UCSD-AML1 (cell line): ENCODE data around the gene SCART1.
"Not testable (repeated sequence)": the region's sequence is repeated elsewhere in the genome, so short reads cannot be mapped to it uniquely, and the experiment has no call there.

Source experiments
- DNase-seq: peaks from one replicate; lab custom pipeline; 2025; ENCODE audit not compliant: unreplicated experiment; lab: John Stamatoyannopoulos, UW

SCART1 gene

DNA sequence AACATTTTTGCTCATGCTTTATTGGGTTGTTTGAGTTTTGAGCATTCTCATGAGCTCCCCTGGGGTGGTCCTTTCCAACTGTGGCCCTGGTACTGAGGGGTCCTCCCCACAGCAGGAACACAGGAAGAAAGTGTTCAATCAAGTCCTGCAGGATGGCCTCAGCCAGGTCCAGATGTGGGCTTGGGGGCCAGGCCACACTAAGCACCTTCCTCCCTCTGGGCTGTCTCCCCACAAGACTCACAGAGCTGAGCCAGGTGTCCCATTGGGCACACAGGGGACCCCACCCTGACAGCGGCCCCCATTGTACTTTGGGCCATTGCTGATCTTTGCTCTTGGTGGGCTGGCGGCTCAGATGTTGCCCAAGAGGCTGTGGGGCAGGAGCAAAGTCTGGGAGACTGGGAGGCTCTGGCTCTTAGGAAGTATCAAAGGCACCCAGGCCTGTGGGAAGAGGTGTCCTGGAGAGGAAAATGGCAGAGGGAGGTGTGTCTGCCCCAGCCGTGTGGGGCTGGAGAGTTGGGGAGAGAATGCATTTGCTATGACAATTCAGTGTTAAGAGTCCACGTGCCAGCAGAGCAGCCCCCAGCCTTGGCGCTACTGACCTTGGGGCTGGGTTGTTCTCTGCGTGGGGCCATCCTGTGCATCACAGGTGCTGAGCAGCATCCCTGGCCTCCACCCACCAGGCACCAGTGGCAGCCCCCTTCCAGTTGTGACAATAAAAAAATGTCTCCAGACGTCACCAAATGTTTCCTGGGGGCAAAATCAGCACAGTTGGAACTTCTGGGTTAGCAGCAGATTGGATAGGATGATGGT is 17.8 kb downstream of the SCART1 start:
- no peak for DNase-seq

DNA sequence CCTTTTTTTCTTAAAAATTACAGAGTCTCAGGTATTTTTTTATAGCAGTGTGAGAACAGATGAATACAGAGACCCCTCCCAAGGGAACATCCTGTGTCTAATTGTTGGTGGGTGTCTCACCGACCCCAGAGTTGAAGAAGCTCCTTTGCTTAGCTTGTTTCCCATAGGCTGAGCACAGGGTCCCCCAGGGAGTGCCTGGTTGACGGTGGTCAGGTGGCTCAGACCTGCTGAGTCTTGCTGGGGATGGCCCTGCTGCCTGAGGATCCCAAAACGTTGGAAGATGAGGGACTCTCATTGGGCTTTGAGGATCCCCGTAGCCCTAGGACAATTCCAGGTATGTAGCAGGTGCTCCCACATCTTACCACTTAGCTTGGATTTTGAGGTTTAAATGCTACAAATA is 19.5 kb downstream of the SCART1 start:
- DNase-seq, result no peak

DNA sequence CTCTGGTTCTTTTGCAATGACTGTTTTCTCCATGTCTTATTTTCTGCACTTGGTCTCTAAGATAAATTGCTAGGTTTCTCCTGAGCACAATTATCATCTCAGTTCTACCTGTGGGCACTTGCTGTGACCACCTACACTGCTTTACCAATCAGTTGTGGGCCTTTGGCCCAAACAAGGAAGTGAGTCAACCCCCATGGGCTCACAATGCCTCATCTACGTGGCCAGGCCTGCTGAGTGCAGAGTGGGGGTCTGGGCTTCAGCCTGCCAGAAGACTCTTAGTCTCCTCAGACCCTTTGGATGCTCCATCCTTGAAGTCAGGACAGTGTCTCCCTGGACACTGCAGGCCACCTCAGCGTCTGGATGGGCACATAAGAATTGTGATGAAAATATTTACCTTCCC is 20.3 kb downstream of the SCART1 start:
- no peak for DNase-seq

DNA sequence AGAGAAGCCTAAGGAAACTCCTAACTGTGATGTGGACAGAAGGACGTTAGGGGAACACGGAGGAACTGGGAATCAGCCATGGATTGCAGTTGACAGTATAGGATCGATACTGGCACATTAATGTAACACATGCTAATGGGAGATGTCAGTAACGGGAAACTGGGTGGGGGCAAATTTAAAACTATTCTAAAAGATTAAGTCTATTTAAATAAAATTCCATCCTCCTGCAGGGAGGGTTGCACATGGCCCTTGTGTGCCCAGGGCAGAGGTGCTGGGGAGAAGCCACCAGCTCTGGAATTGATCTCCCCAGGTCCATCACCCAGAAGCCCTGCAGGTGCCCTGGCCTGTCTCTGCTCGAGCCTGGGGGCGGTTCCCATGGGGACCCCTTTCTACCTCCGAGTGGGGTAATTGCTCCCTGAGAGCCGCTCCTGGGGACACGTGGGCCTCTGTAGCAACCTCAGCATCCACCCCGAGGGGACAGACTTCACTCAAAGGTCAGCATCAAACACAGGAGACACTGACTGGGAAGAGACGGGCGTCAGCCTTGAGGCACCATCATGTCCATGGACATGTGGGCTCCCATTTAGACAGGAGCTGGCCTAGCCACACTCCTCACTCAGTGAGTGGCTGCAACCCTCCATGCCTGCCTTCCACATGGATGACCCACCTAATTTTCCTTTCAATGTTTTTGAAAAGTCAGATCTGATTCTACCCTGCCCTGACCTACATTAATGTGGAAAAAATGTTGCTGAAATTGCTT is 21.1 kb downstream of the SCART1 start:
- DNase-seq, result no peak

DNA sequence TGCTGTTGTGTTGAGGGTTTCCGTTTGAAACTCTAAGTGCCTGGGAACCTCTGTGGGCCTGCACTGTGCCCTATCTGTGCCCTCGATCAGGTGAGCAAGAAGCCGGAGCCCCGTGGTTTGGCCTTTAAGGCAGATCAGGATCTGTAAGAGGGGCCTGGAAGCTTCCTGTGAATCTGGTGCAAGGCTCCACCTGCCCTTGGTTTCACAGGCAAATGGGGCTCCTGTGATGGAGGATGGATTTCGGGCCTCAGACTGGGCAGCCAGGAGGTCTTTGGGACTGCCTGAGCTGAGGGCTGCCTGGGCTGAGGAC is 21.6 kb downstream of the SCART1 start:
- no peak for DNase-seq

DNA sequence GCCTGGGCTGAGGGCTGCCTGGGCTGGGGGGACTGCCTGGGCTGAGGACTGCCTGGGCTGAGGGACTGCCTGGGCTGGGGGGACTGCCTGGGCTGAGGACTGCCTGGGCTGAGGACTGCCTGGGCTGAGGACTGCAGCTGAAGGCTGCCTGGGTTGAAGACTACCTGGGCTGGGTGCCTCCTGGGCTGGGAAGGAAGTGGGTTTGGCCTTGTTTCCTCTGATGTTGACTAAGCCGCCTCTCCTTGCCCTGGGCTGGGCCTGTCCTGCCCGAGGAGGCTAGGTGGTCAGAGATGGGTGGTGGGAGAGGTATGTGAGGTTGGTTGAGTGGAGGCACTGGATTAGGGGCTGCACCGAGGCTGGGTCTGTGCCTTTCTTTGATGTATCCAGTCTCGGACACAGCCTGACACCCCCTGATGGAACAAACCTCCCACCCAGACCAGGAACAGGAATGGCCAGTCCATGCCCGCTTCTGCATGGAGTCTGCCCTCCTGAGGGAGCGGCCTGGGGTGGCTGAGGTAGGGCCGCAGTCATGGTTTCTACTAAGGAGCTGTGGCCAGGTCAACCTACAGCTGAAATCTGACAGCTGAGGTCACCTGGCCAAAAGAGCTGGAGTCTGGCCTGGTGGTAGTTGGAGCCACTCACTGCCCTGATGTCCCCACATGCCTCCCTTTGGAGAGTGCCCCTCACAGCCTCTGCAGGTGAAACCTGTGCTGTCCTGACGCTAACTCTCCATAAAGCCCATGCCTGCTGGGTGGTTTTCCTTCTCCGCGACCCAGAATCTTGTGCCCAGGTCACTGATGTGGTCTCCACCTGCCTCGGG is 22.3 kb downstream of the SCART1 start:
- no peak for DNase-seq

DNA sequence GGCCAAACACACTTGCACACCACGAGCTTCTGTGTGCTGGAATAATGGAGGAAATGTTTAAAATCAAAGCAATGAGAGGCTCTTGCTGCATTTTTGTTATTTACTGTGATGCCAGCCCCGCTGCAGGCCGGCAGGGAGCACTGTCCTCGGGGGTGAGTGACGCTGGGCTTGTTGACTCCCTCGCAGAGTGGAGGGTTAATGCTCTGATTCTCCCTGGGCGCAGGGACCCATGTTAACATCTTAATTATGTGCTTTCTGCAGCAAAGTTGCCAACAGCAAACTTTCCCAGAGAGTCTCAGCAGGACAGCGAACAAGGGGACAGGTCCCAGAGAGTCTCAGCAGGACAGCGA is 22.9 kb downstream of the SCART1 start:
- no peak for DNase-seq

DNA sequence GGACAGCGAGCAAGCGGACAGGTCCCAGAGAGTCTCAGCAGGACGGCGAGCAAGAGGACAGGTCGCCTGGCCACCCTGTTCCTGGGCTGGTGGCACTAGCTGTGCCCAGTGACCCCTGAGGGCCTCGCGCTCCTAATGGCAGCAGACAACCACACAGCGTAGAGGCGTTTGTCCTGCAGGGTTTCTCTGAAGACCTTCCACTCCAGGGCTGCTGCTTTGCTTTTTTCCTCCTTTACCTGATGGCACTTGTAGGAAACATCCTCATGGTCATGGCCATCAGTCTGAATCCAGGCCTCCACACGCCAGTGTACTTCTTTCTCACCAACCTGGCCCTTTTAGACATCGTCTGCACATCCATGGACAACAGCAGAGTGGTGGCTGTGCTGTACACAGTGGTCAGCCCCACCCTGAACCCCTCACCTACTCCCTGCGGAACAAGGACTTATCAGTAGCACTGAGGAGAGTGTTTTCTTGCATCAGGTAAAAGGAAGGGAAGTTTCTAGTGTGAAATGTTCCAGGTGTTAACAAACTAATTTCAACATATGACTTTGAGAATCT is 27.4 kb downstream of the SCART1 start:
- no peak for DNase-seq

DNA sequence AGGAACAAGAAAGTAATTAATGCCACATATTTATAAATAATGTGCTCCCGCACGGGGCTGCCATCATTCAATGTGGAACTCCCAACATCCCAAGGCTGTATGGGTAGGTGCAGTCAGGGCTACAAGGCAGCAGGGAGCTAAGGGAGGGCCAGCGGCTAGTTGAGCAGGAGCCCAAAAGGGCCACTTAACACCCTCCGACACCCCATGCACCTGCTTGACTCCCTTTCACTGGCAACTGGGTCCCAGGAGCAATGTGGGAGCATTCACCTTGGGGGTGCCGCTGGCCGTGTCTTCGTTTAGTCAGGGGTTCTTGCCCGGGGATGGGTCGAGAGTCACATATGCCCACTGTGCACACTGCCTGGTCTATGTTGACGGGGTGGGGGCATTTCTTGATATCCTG is 27.9 kb downstream of the SCART1 start:
- no peak for DNase-seq

DNA sequence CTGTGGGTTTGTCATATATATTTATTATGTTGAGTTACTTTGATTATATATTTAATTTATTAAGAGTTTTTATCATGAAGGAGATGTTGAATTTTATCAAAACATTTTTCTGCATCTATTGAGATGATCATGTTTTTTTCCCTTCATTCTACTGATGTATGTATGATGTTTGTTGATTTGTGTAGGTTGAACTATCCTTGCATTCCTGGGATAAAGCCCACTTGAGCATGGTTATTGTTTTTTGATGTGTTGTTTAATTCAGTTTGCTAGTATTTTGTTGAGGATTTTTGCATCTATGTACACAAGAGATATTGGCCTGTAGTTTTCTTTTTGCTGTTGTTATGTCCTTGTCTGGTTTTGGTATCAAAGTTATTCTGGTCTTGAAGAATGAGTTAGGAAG is 31.1 kb downstream of the SCART1 start:
- no peak for DNase-seq

DNA sequence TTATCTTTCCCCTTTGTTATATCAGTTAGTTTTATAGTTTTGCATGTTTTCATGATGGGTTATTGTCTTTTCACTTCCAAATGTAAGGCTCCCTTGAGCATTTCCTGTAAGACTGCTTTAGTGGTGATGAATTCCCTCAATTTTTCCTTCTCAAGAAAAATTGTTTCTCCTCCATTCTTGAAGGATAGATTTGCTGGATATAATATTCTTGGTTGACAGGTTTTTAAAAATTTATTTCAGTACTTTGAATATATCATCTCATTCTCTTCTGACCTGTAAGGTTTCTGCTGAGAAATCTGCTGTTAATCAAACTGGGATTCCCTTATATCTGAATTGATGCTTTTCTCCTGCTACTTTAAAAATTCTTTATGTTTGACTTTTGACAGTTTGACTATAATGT is 33.3 kb downstream of the SCART1 start:
- DNase-seq, result no peak

DNA sequence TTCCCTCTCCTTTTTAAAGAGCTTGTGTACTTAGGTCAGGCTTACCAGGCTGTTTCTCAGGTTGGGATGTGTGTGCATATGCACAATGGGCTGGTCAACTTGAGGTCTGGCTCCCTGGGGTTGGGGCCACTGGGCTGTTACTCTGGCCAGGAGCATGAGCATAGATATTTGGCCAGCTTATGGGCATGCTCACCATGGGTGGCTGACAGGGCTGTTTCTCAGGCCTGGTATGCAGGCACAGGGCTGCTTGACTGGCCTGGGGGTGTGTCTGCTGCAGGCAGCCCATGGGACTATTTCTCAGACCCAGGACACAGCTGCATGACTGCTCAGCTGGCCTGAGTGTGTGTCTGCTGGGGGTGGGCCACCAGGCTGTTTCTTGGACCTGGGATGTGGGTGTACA is 34.6 kb downstream of the SCART1 start:
- no peak for DNase-seq

DNA sequence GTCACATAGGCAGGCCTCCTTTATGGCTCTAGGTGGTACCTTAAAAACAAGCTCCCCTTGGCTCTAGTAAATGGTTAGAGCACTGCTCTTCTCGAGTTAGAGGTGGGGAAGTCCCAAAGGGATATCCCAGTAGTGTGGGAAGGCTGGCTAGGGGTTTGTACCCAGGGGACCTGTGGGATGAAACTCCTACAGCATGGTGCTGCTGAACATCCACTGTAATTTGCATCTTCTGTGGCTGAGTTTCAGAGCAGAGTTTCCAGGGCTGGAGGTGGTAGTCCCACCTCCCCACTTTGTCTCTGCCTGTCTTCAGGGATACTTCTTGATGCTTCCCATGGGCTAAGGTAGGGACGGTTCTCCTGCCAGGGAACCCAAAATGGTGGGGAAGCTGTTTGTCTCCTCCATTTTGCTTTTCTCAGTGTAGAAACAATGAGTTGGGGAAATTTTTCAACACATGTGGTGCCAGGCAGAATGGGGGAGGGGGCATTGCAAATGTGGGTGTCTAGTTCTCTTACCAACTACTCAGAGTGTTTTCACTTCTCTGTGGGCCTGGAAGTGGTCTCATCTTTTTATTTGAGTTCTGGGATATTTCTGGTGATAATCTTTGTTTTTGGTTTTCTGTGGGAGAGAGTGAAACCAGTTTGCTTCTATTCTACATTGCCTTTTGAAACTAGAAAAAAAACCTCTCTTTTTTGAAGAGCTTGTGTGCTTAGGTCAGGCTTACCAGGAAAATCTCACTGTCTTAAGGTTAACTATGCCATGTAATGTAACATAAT is 36.3 kb downstream of the SCART1 start:
- no peak for DNase-seq

DNA sequence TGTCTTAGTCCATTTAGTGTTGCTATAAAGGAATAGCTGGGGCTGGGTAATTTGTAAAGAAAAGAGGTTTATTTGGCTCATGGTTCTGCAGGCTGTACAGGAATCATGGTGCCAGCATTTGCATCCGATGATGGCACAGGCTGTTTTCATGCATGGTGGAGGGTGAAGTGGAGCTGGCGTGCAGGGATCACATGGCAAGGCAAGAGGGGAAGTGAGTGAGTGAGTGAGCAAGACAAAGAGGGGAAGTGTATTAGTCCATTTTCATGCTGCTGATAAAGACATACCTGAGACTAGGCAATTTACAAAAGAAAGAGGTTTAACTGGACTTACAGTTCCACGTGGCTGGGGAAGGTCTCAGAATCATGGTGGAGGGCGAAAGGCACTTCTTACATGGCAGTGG is 39.8 kb downstream of the SCART1 start:
- DNase-seq, result not testable (repeated sequence)

DNA sequence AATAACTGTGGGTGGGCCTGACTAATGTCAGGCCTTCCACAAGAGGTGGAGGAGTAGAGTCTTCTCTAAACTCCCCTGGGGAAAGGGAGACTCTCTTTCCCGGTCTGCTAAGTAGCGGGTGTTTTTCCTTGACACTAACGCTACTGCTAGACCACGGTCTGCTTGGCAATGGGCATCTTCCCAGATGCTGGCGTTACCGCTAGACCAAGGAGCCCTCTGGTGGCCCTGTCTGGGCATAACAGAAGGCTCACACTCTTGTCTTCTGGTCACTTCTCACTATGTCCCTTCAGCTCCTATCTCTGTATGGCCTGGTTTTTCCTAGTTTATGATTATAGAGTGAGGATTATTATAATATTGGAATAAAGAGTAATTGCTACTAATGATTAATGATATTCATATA is 43.6 kb downstream of the SCART1 start:
- not testable (repeated sequence) for DNase-seq

DNA sequence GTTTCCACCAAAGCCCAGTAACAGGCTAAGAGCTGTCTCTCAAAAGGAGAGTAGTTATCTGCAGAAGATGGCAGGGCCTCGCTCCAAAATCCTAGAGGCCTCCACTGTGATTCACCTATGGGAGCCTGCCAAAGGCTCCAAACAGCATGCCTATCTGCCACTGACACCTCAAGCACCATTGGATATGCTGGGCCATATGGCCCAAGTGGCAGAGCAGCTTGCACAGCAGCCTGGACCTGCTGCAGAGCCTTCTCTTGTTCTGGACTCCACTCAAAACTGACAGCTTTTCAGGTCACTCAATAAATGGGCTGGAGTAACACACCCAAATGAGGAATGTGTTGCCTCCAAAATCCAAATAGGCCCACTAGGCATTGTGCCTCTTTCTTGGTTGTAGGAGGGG is 45.4 kb downstream of the SCART1 start:
- DNase-seq, result not testable (repeated sequence)

DNA sequence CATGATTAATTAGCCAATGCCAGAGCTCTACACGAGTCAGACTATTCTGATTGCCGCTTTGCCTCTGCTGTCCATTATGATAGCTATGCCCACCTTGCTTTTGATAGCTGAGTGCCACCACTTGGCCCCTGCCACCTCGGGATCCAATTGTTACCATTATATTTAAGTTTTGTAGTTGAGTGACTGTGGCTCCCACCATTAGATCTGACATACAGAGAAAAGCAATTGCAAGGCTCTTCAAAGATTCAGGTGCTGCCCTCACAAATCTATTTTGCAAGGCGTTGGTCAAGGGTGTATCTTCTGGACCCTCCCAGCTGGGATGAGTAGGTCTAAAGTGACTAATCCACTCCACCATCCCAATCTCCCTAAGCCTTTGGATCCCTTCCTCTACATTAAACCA is 47.2 kb downstream of the SCART1 start:
- not testable (repeated sequence) for DNase-seq

DNA sequence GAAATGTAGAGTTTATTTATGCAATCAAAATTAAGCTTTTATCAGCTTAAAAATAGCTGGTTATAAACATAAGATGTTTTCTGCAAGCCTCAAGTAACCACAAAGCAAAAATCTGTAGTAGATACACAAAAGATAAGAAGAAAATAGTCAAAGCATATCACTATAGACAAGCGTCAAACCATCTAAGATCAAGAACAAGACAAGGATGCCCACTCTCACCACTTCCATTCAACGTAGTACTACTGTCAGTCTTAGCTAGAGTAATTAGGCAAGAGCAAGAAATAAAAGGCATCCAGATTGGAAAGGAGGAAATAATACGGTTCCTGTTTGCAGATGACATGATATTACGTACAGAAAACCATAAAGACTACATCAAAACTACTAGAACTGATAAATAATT is 56.0 kb downstream of the SCART1 start:
- DNase-seq, result no peak

DNA sequence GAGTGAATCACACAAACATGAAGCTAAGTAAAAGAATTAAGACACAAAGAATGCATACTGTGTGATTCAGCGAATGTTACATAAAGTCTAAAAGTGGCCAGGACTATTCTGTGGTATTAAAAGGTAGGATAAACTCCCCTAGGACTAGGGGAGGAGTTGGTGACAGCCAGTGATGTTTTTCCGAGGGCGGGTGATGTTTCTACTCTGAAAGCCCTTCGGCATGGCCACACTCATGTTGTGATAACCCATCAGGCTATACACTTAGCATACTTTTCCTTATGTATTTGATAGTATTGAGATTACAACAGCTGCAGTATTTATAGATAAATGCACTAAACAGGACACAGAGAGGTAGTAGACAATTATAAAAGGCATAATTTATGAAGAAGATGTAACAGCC is 57.7 kb downstream of the SCART1 start:
- no peak for DNase-seq

DNA sequence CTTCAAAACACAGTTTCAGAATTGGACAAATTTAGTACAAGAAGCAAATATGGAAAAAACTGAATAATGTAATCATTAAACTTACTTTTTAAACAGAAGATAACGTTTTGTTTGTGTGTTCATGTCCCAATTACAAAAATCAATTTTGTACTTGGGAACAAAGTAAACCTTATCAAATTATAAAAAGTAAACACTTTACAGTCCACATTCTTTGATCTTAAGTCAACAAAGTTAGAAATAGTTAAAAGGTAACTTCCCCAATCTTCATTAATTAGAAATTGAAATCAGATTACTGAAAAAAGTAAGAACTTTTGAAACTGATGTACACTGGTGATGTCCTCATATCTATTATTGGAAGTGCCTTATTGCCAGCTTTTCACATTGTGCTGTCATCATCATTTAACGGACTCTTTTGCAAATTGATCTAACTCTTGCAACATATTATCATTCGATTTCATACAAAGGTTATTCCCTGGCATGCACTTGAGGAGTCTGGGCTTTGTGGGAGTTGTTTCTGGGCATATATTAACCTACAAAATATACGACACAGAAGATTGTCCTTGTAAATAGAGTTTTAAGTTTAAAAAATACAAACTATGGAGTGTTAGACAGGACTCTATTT is 58.3 kb downstream of the SCART1 start:
- DNase-seq, result no peak
